ENCODE measurements around the gene CKS2.

DNA sequence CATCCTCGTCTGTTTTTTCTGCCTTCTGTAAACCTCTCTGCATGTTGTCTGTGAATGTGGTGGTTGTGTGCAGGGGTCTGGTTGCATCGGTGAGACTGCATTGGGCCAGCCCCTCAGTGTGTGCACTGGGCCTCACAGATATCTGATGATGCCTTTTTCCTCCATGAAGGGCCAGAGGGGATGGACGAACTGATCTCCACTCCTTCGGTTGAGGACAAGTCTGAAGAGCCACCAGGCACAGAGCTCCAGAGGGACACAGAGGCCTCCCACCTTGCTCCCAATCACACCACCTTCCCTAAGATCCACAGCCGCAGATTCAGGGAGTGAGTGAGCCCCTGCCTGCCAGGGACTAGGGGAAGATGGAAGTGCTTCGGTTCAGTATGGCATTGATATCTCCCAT, 38.6 kb downstream of the CKS2 start:
- TF ChIP-seq, protein P1, sequence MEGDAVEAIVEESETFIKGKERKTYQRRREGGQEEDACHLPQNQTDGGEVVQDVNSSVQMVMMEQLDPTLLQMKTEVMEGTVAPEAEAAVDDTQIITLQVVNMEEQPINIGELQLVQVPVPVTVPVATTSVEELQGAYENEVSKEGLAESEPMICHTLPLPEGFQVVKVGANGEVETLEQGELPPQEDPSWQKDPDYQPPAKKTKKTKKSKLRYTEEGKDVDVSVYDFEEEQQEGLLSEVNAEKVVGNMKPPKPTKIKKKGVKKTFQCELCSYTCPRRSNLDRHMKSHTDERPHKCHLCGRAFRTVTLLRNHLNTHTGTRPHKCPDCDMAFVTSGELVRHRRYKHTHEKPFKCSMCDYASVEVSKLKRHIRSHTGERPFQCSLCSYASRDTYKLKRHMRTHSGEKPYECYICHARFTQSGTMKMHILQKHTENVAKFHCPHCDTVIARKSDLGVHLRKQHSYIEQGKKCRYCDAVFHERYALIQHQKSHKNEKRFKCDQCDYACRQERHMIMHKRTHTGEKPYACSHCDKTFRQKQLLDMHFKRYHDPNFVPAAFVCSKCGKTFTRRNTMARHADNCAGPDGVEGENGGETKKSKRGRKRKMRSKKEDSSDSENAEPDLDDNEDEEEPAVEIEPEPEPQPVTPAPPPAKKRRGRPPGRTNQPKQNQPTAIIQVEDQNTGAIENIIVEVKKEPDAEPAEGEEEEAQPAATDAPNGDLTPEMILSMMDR (IDR thresholded peaks at IDR 0.05): no peak
- no peak for TF ChIP-seq POLR2A (IDR thresholded peaks at IDR 0.05)
